ENCODE data around the gene LPO. TPM values are rescaled to one million over a fixed set of nuclear protein-coding genes. Genes with fewer than 3 reads are reported as not detected.

The LPO gene
- total and polyA plus RNA-seq, 10 of the 15 experiments (the other 5 are each of a cell fraction or from before 2014, with no cell fraction given) = 0.03 to 0.11 (median 0.06) TPM; not detected in 7

DNA sequence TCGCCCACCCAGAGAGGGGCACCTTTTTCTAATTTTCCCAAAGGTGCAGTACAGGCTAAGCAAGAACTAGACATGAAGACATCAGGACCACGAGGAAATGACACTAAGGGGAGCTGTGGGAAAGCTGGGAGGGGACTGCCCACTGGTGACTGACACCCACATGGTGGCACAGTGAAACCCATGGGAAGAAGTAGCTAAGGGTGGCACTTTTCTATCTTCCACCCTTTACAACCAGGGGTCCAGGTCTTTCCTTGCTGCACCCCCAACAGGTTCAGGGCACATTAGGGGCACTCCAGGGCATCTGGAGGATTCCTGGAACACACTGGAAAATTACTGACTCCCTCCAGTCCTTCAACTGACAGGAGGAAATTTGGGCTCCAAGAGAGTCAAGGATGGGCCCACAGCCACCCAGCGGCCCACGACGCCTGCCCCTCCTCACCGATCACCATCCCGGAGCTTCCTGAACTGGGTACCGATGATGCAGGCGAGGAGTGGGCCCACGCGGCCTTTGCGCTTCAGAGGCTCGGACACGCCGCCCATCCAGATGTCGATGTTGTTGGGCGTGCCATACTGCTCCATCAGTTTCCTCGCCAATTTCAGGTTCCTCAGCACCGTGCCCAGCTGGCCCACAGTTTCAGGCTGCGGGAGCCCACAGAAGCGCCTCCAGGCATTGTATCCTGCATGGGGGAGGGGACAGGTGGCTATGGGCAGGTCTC is 33.0 kb downstream of the LPO start:
- no peaks in the 10 kb centered on the region for H3K9me3 ChIP-seq (replicated peaks; ENCODE audit: control insufficient read depth, insufficient read depth, low read length)
- ATAC-seq (no peak), DNase-seq (ENCODE audit: low read depth, low spot score) (no peak), FAIRE-seq (no peak)
- H3K27ac ChIP-seq (ENCODE audit: control insufficient read depth, insufficient read depth) = no peak overlapping the region
- CTCF ChIA-PET = interaction anchor here (1.6 kb wide), 1 partner anchor 33 kb away, joined by 4 read pairs; no protein-coding TSS in a partner anchor
- in situ Hi-C loops (cut with MboI) (no loop called here), intact Hi-C loops (cut with micrococcal nuclease; ENCODE audit: unreplicated experiment) (no loop called here)
- no peaks in the 10 kb centered on the region for H3K36me3 ChIP-seq (ENCODE audit: control insufficient read depth in 2 of 2, insufficient read depth in 2 of 2, low read length in 1 of 2)
- H3K9ac ChIP-seq (ENCODE audit: control insufficient read depth, insufficient read depth, low read length) = no peak overlapping the region
- RAD21 ChIA-PET (ENCODE audit: unreplicated experiment) = no interaction called here
- H3K4me1 ChIP-seq (ENCODE audit: control insufficient read depth, insufficient read depth, low read length) = no peaks in the 10 kb centered on the region; the same call in 1 of the 2 replicates
- SMC1A ChIA-PET (ENCODE audit: uncharacterized antibody, unreplicated experiment) = no interaction called here
- no peak overlapping the region for H2AFZ ChIP-seq (ENCODE audit: control insufficient read depth, low read depth, low read length)
- POLR2A ChIA-PET = no interaction called here
- H3K27me3 ChIP-seq (replicated peaks in 1 of 2; ENCODE audit: control insufficient read depth in 2 of 2, insufficient read depth in 2 of 2, low read length in 1 of 2) = no peaks in the 10 kb centered on the region; a peak in 1 of 4 replicates
- H3K4me3 ChIP-seq = no peak overlapping the region
- H3K79me2 ChIP-seq (ENCODE audit: control insufficient read depth, insufficient read depth, low read length) = no peaks in the 10 kb centered on the region
- no TSS peak for BruUV-seq (replicated peaks)
- 61% methylated on average over 21 of the region's 21 CpGs for WGBS (ENCODE audit: insufficient coverage, insufficient replicate concordance, low lambda C conversion rate, missing lambda C conversion rate)
- no peak overlapping the region for H3K4me2 ChIP-seq (ENCODE audit: control insufficient read depth, insufficient read depth)
- H4K20me1 ChIP-seq (ENCODE audit: control insufficient read depth, insufficient read depth) = no peaks in the 10 kb centered on the region
- TF ChIP-seq CBFB (IDR thresholded peaks at IDR 0.05; ENCODE audit: low read depth) (no peak), MYC (IDR thresholded peaks at IDR 0.05; ENCODE audit: insufficient read depth, insufficient read length, insufficient replicate concordance, low read length, severe bottlenecking) (no peak), MEF2B (IDR thresholded peaks at IDR 0.05; ENCODE audit: partially characterized antibody, poor library complexity, severe bottlenecking) (no peak), SREBF1 (IDR thresholded peaks at IDR 0.05; ENCODE audit: low read length) (no peak), CREM (IDR thresholded peaks at IDR 0.05; ENCODE audit: low read depth) (no peak), RAD21 (IDR thresholded peaks at IDR 0.05; ENCODE audit: insufficient read depth, low read depth, low read length) (no peak), EGR1 (IDR thresholded peaks at IDR 0.05; ENCODE audit: borderline replicate concordance in 1 of 2, low read depth in 2 of 2, low read length in 2 of 2) (no peak), BACH1 (IDR thresholded peaks at IDR 0.05; ENCODE audit: borderline replicate concordance) (no peak)
- TF ChIP-seq, protein P1, sequence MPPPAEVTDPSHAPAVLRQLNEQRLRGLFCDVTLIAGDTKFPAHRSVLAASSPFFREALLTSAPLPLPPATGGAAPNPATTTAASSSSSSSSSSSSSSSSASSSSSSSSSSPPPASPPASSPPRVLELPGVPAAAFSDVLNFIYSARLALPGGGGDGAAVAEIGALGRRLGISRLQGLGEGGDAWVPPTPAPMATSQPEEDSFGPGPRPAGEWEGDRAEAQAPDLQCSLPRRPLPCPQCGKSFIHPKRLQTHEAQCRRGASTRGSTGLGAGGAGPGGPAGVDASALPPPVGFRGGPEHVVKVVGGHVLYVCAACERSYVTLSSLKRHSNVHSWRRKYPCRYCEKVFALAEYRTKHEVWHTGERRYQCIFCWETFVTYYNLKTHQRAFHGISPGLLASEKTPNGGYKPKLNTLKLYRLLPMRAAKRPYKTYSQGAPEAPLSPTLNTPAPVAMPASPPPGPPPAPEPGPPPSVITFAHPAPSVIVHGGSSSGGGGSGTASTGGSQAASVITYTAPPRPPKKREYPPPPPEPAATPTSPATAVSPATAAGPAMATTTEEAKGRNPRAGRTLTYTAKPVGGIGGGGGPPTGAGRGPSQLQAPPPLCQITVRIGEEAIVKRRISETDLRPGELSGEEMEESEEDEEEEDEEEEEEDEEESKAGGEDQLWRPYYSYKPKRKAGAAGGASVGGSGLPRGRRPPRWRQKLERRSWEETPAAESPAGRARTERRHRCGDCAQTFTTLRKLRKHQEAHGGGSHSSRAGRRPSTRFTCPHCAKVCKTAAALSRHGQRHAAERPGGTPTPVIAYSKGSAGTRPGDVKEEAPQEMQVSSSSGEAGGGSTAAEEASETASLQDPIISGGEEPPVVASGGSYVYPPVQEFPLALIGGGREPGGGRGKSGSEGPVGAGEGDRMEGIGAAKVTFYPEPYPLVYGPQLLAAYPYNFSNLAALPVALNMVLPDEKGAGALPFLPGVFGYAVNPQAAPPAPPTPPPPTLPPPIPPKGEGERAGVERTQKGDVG (CRISPR knock-in tag; IDR thresholded peaks at IDR 0.05) = no peak
- TF ChIP-seq, protein P2, sequence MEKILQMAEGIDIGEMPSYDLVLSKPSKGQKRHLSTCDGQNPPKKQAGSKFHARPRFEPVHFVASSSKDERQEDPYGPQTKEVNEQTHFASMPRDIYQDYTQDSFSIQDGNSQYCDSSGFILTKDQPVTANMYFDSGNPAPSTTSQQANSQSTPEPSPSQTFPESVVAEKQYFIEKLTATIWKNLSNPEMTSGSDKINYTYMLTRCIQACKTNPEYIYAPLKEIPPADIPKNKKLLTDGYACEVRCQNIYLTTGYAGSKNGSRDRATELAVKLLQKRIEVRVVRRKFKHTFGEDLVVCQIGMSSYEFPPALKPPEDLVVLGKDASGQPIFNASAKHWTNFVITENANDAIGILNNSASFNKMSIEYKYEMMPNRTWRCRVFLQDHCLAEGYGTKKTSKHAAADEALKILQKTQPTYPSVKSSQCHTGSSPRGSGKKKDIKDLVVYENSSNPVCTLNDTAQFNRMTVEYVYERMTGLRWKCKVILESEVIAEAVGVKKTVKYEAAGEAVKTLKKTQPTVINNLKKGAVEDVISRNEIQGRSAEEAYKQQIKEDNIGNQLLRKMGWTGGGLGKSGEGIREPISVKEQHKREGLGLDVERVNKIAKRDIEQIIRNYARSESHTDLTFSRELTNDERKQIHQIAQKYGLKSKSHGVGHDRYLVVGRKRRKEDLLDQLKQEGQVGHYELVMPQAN (conservative IDR thresholded peaks at IDR 0.05) = no peak
- TF ChIP-seq, protein P3, sequence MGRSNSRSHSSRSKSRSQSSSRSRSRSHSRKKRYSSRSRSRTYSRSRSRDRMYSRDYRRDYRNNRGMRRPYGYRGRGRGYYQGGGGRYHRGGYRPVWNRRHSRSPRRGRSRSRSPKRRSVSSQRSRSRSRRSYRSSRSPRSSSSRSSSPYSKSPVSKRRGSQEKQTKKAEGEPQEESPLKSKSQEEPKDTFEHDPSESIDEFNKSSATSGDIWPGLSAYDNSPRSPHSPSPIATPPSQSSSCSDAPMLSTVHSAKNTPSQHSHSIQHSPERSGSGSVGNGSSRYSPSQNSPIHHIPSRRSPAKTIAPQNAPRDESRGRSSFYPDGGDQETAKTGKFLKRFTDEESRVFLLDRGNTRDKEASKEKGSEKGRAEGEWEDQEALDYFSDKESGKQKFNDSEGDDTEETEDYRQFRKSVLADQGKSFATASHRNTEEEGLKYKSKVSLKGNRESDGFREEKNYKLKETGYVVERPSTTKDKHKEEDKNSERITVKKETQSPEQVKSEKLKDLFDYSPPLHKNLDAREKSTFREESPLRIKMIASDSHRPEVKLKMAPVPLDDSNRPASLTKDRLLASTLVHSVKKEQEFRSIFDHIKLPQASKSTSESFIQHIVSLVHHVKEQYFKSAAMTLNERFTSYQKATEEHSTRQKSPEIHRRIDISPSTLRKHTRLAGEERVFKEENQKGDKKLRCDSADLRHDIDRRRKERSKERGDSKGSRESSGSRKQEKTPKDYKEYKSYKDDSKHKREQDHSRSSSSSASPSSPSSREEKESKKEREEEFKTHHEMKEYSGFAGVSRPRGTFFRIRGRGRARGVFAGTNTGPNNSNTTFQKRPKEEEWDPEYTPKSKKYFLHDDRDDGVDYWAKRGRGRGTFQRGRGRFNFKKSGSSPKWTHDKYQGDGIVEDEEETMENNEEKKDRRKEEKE (IDR thresholded peaks at IDR 0.05) = no peak

Data from GM12878 (cell line).